ENCODE measurements around the gene FAM171A1. TPM values are rescaled to one million over a fixed set of nuclear protein-coding genes. Genes with fewer than 3 reads are reported as not detected.

The FAM171A1 gene
- polyA plus RNA-seq, 1 of the 3 experiments (the other 2 are of a cell fraction) = 26.3 TPM

- Histone ChIP-seq H3K9ac (no peak overlapping the region), H3K9me2 (no peaks in the 10 kb centered on the region), H3K4me3 (ENCODE audit: low read depth in 2 of 2, low read length in 1 of 2) (no peak overlapping the region), H3K9me3 (0 out of 2 replicates have a peak, but pooled peaks cover 9% of the 10 kb centered on the region), H3K79me2 (ENCODE audit: insufficient read depth) (no peaks in the 10 kb centered on the region), H4K20me1 (ENCODE audit: insufficient read depth) (no peaks in the 10 kb centered on the region), H3K27me3 (ENCODE audit: insufficient read depth) (no peaks in the 10 kb centered on the region), H3F3A (replicated peaks; ENCODE audit: insufficient read depth) (no peaks in the 10 kb centered on the region), H2AFZ (ENCODE audit: low read depth) (no peak overlapping the region), H3K4me2 (no peak overlapping the region), H3K27ac (ENCODE audit: low read depth in 2 of 2, low read length in 1 of 2) (no peak overlapping the region), H3K4me1 (ENCODE audit: control insufficient read depth in 1 of 2, insufficient read depth in 2 of 2, low read depth in 1 of 2, low read length in 1 of 2) (no peaks in the 10 kb centered on the region), H3K36me3 (replicated peaks in 1 of 2; ENCODE audit: control insufficient read depth in 1 of 2, insufficient read depth in 2 of 2, low read length in 1 of 2) (no peaks in the 10 kb centered on the region)
- no peak for DNase-seq
- WGBS (ENCODE audit: low lambda C conversion rate) = 0% methylated on average over 1 of the region's 1 CpG
- ChIA-PET POLR2A (no interaction called here), CTCF (interaction anchor here (1.4 kb wide), 1 partner anchor 12 kb away, joined by 3 read pairs; no protein-coding TSS in a partner anchor)
- TF ChIP-seq GATA2 (CRISPR knock-in tag; IDR thresholded peaks at IDR 0.05) (no peak), RAD21 (IDR thresholded peaks at IDR 0.05; ENCODE audit: low read length) (no peak), FOSL2 (IDR thresholded peaks at IDR 0.05; ENCODE audit: borderline replicate concordance, low read depth) (no peak), RFX5 (IDR thresholded peaks at IDR 0.05; ENCODE audit: low read length) (no peak), EZH2phosphoT487 (IDR thresholded peaks at IDR 0.05; ENCODE audit: borderline replicate concordance, low read depth) (no peak), CHD2 (IDR thresholded peaks at IDR 0.05; ENCODE audit: low read length, partially characterized antibody) (no peak), ZBTB33 (IDR thresholded peaks at IDR 0.05; ENCODE audit: borderline replicate concordance, low read depth) (no peak), ELF1 (IDR thresholded peaks at IDR 0.05) (no peak), NRF1 (IDR thresholded peaks at IDR 0.05; ENCODE audit: low read depth, low read length) (no peak), TAF1 (IDR thresholded peaks at IDR 0.05; ENCODE audit: borderline replicate concordance, low read depth, low read length) (no peak), USF2 (IDR thresholded peaks at IDR 0.05; ENCODE audit: borderline replicate concordance, low read depth, low read length) (no peak), EP300 (IDR thresholded peaks at IDR 0.05; ENCODE audit: borderline replicate concordance in 1 of 2, low read depth in 1 of 2, low read length in 1 of 2) (no peak), POLR2AphosphoS5 (IDR thresholded peaks at IDR 0.05; ENCODE audit: low read depth, low read length) (no peak), USF1 (IDR thresholded peaks at IDR 0.05; ENCODE audit: borderline replicate concordance, low read depth) (no peak), TEAD4 (IDR thresholded peaks at IDR 0.05; ENCODE audit: borderline replicate concordance, insufficient read depth) (no peak)
Measured at GRCh38 chr10:15416034-15416433, 44.9 kb upstream of the FAM171A1 start.
